HG03175 (cell line): ENCODE measurements around the gene TRAF3IP1.
A peak's percentile ranks its signal among the peaks of the same experiment; 100 is the strongest.
"Not testable (repeated sequence)": the region's sequence is repeated elsewhere in the genome, so short reads cannot be mapped to it uniquely, and the experiment has no call there.

Source experiments
- ATAC-seq: cut with Tn5 transposase; IDR thresholded peaks from one replicate; pipeline ENCODE4 v1.9.1; 2021; ENCODE audit warnings: mild to moderate bottlenecking, moderate library complexity; ENCODE audit not compliant: unreplicated experiment

Gene TRAF3IP1

GRCh38 chr2:238306672-238306998 is 13.7 kb upstream of the TRAF3IP1 start:
- no peak for ATAC-seq

- ATAC-seq, result no peak
These were observed 12.1 kb upstream of the TRAF3IP1 start for GRCh38 chr2:238308177-238308576.

- not testable (repeated sequence) for ATAC-seq
These were observed 9.6 kb upstream of the TRAF3IP1 start for GRCh38 chr2:238310721-238311120.

GRCh38 chr2:238313289-238313990 is 6.9 kb upstream of the TRAF3IP1 start:
- ATAC-seq, result no peak

GRCh38 chr2:238313991-238314350 is 6.3 kb upstream of the TRAF3IP1 start:
- ATAC-seq, result no peak

GRCh38 chr2:238314576-238314975 is 5.7 kb upstream of the TRAF3IP1 start:
- no peak for ATAC-seq

- ATAC-seq, result no peak
These were observed 5.2 kb upstream of the TRAF3IP1 start for GRCh38 chr2:238315031-238315595.

GRCh38 chr2:238320648-238321281 is 447 bp downstream of the TRAF3IP1 start:
- ATAC-seq, result peak; percentile 40

GRCh38 chr2:238321467-238321866 is 1.1 kb downstream of the TRAF3IP1 start:
- no peak for ATAC-seq

GRCh38 chr2:238322001-238322411 is 1.7 kb downstream of the TRAF3IP1 start:
- no peak for ATAC-seq

- not testable (repeated sequence) for ATAC-seq
These were observed 3.9 kb downstream of the TRAF3IP1 start for GRCh38 chr2:238324248-238324647.

GRCh38 chr2:238325694-238326093 is 5.4 kb downstream of the TRAF3IP1 start:
- ATAC-seq, result no peak

- ATAC-seq, result no peak
These were observed 6.6 kb downstream of the TRAF3IP1 start for GRCh38 chr2:238326801-238327365.

GRCh38 chr2:238327751-238328150 is 7.4 kb downstream of the TRAF3IP1 start:
- no peak for ATAC-seq

GRCh38 chr2:238330391-238330790 is 10.1 kb downstream of the TRAF3IP1 start:
- no peak for ATAC-seq

- no peak for ATAC-seq
These were observed 11.6 kb downstream of the TRAF3IP1 start for GRCh38 chr2:238331916-238332315.

GRCh38 chr2:238334885-238335284 is 14.6 kb downstream of the TRAF3IP1 start:
- no peak for ATAC-seq

GRCh38 chr2:238335591-238335990 is 15.3 kb downstream of the TRAF3IP1 start:
- ATAC-seq, result not testable (repeated sequence)

GRCh38 chr2:238336151-238336550 is 15.8 kb downstream of the TRAF3IP1 start:
- ATAC-seq, result no peak

- ATAC-seq, result no peak
These were observed 16.6 kb downstream of the TRAF3IP1 start for GRCh38 chr2:238336793-238337444.

- ATAC-seq, result no peak
These were observed 17.5 kb downstream of the TRAF3IP1 start for GRCh38 chr2:238337846-238338245.
